B cell (primary cell): Measurements from ENCODE around the gene PSMC5. TPM values are rescaled to one million over a fixed set of nuclear protein-coding genes. Genes with fewer than 3 reads are reported as not detected.

Experiments used
- ATAC-seq: fragments of 200-7000 bp; cut with Tn5 transposase; one replicate; pipeline ENCODE4 v1.10.0; 2021; ENCODE audit warnings: low read depth, mild to moderate bottlenecking, moderate number of reproducible peaks, moderate library complexity
- CTCF ChIA-PET: fragments of 350-600 bp; sonication (Branson Sonifier 250); formaldehyde crosslinking; loops from one replicate; lab custom pipeline; 2021; ENCODE audit warnings: antibody characterized with exemption, inconsistent platforms; lab: Charles Lee
- POLR2A ChIA-PET: fragments of 350-600 bp; sonication (Branson Sonifier 250); formaldehyde crosslinking; loops from one replicate; lab custom pipeline; 2021; ENCODE audit warnings: antibody characterized with exemption; lab: Charles Lee
- DNase-seq: peaks from one replicate; pipeline ENCODE4 v3.0.0; 2013
- H2AFZ ChIP-seq: 2 replicates; pipeline ENCODE4 v1.6.1; 2012; ENCODE audit warnings: mild to moderate bottlenecking, low read depth, low read length; ENCODE audit not compliant: insufficient read depth, poor library complexity, severe bottlenecking
- H3K27ac ChIP-seq, 2 donors: 1 replicate in 1 of 2; 2 replicates in 1 of 2; pipeline ENCODE4 v1.5.1; 2012 to 2013; ENCODE audit warnings: low read length in 2 of 2, mild to moderate bottlenecking in 2 of 2, moderate library complexity in 1 of 2
- H3K27me3 ChIP-seq, 4 experiments: fragments of 200-600 bp in 1 of 4; sonication (generic) in 1 of 4; replicated peaks in 1 of 4; 1 replicate in 2 of 4; 2 replicates in 2 of 4; pipeline versions ENCODE4 v1.6.1 to v1.7.0; 2013 to 2016; ENCODE audit warnings: low read length in 3 of 4, mild to moderate bottlenecking in 2 of 4, mixed read lengths in 1 of 4, moderate library complexity in 1 of 4; ENCODE audit not compliant: insufficient read depth in 4 of 4, control insufficient read depth in 3 of 4; ENCODE audit errors: control extremely low read depth in 1 of 4
- H3K36me3 ChIP-seq, 2 experiments: replicated peaks in 1 of 2; 1 replicate in 1 of 2; 2 replicates in 1 of 2; pipeline versions ENCODE4 v1.6.1 to v1.7.1; 2013; ENCODE audit warnings: low read length in 1 of 2; ENCODE audit not compliant: insufficient read depth in 2 of 2, control insufficient read depth in 1 of 2; ENCODE audit errors: control extremely low read depth in 1 of 2, extremely low read depth in 1 of 2
- H3K4me1 ChIP-seq, 2 donors: fragments of 200-600 bp in 1 of 2; sonication (generic) in 1 of 2; 1 replicate in 1 of 2; 2 replicates in 1 of 2; pipeline versions ENCODE4 v1.5.1 to v1.6.1; 2013 to 2017; ENCODE audit warnings: low read length in 2 of 2; ENCODE audit not compliant: control insufficient read depth in 2 of 2, insufficient read depth in 2 of 2
- H3K4me2 ChIP-seq: replicated peaks from 2 replicates; pipeline ENCODE3; 2012; ENCODE audit warnings: mild to moderate bottlenecking, low read depth, low read length; ENCODE audit not compliant: poor library complexity, severe bottlenecking
- H3K4me3 ChIP-seq, 5 experiments: fragments of 200-600 bp in 1 of 5; sonication (generic) in 1 of 5; 1 replicate in 3 of 5; 2 replicates in 2 of 5; pipeline versions ENCODE4 v1.5.1 to v1.7.0; 2011 to 2016; ENCODE audit warnings: low read length in 4 of 5, mild to moderate bottlenecking in 4 of 5, low read depth in 2 of 5, control low read depth in 1 of 5, moderate library complexity in 1 of 5; ENCODE audit not compliant: insufficient read depth in 1 of 5; ENCODE audit errors: control extremely low read depth in 1 of 5, extremely low read depth in 1 of 5
- H3K79me2 ChIP-seq: fragments of 200-600 bp; sonication (generic); one replicate; pipeline ENCODE4 v1.6.0; 2016; ENCODE audit warnings: low read length; ENCODE audit not compliant: control insufficient read depth, insufficient read depth
- H3K9ac ChIP-seq: fragments of 200-600 bp; sonication (generic); 2 replicates; pipeline ENCODE4 v1.6.1; 2017; ENCODE audit warnings: mild to moderate bottlenecking, low read length, moderate library complexity
- H3K9me3 ChIP-seq, 3 donors: one replicate each; pipeline versions ENCODE4 v1.6.1 to v1.7.1; 2013; ENCODE audit warnings: low read length in 2 of 3; ENCODE audit not compliant: control insufficient read depth in 2 of 3, insufficient read depth in 1 of 3; ENCODE audit errors: control extremely low read depth in 1 of 3
- H4K20me1 ChIP-seq: 2 replicates; pipeline ENCODE4 v1.6.0; 2012; ENCODE audit warnings: mild to moderate bottlenecking, low read length; ENCODE audit not compliant: insufficient read depth, control insufficient read depth, poor library complexity, severe bottlenecking
- H3K27ac Mint-ChIP-seq: one replicate; pipeline ENCODE4 v1.8.0; 2021; ENCODE audit warnings: mixed read lengths
- H3K27me3 Mint-ChIP-seq: one replicate; pipeline ENCODE4 v1.8.0; 2021; ENCODE audit warnings: mixed read lengths
- H3K4me1 Mint-ChIP-seq: one replicate; pipeline ENCODE4 v1.8.0; 2021; ENCODE audit warnings: mixed read lengths
- H3K4me3 Mint-ChIP-seq: one replicate; pipeline ENCODE4 v1.8.0; 2021; ENCODE audit warnings: mixed read lengths
- H3K9me3 Mint-ChIP-seq: one replicate; pipeline ENCODE4 v1.8.0; 2022; ENCODE audit warnings: mixed read lengths; ENCODE audit not compliant: insufficient read depth
- EZH2 ChIP-seq: IDR thresholded peaks from 2 replicates; pipeline ENCODE4 v1.6.1; 2012; ENCODE audit warnings: borderline replicate concordance, low read depth, mild to moderate bottlenecking, moderate library complexity, low read length; ENCODE audit not compliant: insufficient read depth, poor library complexity, severe bottlenecking
- WGBS: methylation state at CpG from one replicate; pipeline ENCODE4 v1.1.5; 2013; ENCODE audit warnings: missing lambda C conversion rate; ENCODE audit not compliant: insufficient coverage; 5-methylcytosine and 5-hydroxymethylcytosine counted together
- intact Hi-C: fragments of 100-400 bp; cut with micrococcal nuclease; formaldehyde crosslinking; loops from one replicate; pipeline ENCODE4 v1.10.0; 2022
- polyA plus RNA-seq: library from polyadenylated mRNA; depleted of rRNA; stranded (reverse); fragments of >200 nt; gene quantifications from 2 replicates; pipeline ENCODE4 v1.2.3, GENCODE V29; 2012
- total RNA-seq, 2 donors: library from RNA; stranded (reverse); fragments of 120-200 nt in 1 of 2; gene quantifications; 1 replicate in 1 of 2; 2 replicates in 1 of 2; pipeline versions ENCODE4 v1.2.3 to v1.2.4, GENCODE V29; 2013 to 2022
- TF ChIP-seq, protein P1 (sequence below): fragments of 200-600 bp; IDR thresholded peaks from one replicate; pipeline ENCODE4 v1.8.0; 2022; ENCODE audit warnings: antibody characterized with exemption, mild to moderate bottlenecking

Gene PSMC5
- total and polyA plus RNA-seq, 2 donors (not counting 1 experiment from before 2014, with no cell fraction given): 87.1 to 104 TPM

DNA sequence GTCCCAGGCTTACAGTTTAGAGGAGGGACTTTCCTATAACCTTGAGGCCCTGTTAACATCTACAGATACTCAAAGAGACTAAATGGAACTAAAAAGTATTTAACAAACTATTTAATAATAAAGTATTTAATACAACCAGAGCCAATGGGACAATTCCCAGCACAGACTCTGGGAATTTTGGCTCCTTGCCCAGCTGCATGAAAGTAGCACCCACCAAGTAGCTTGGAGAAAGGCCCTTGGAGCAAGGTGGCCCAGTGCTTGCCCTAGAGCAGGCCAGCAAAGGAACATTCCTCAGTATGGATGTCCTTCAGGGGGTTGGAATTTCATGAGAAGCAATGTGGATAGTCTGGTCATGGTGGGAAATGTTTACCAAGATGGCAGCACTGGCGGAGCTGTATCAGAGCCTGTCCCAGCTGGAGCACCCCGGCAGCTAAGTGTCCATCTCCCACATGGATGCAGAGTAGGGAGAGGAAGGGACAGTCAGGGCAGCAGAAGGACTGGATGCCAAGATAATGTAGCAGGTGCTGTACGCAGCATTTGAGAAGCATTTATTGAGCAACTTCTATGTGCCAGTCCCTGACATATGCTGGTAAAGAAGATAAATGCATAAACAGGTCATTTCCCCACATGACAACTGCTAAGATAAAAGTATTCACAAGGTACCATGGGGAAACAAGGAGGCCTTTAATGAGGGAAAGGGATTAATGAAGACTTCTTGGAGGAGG, 20.5 kb downstream of the PSMC5 start:
- Mint-ChIP-seq H3K4me1 (peaks cover 26% of the 10 kb centered on the region), H3K27ac (peak overlapping the region; percentile 61), H3K4me3 (peak overlapping the region; percentile 88), H3K9me3 (peaks cover 3% of the 10 kb centered on the region), H3K27me3 (no peaks in the 10 kb centered on the region)
- WGBS: 50% methylated on average over 2 of the region's 3 CpGs
- peaks cover 13 to 26% of the 10 kb centered on the region in 2 donors for H3K4me1 ChIP-seq
- intact Hi-C loops: no loop called here
- H3K36me3 ChIP-seq: no peaks in the 10 kb centered on the region
- no peaks in the 10 kb centered on the region for H4K20me1 ChIP-seq
- no peak overlapping the region for H3K9ac ChIP-seq
- TF ChIP-seq, protein P1, sequence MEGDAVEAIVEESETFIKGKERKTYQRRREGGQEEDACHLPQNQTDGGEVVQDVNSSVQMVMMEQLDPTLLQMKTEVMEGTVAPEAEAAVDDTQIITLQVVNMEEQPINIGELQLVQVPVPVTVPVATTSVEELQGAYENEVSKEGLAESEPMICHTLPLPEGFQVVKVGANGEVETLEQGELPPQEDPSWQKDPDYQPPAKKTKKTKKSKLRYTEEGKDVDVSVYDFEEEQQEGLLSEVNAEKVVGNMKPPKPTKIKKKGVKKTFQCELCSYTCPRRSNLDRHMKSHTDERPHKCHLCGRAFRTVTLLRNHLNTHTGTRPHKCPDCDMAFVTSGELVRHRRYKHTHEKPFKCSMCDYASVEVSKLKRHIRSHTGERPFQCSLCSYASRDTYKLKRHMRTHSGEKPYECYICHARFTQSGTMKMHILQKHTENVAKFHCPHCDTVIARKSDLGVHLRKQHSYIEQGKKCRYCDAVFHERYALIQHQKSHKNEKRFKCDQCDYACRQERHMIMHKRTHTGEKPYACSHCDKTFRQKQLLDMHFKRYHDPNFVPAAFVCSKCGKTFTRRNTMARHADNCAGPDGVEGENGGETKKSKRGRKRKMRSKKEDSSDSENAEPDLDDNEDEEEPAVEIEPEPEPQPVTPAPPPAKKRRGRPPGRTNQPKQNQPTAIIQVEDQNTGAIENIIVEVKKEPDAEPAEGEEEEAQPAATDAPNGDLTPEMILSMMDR: no peak
- no peak for TF ChIP-seq EZH2
- ATAC-seq (no peak), DNase-seq (no peak)
- H3K27me3 ChIP-seq: no peaks in the 10 kb centered on the region
- no peak overlapping the region for H3K4me3 ChIP-seq
- POLR2A ChIA-PET: interaction anchor here (0.6 to 1.9 kb wide), 2 partner anchors 74 to 160 kb away, joined by 3 to 6 read pairs; partner anchors contain the start of genes CCDC47 and DDX42
- peaks cover 0 to 16% (median 0%) of the 10 kb centered on the region in 3 donors for H3K9me3 ChIP-seq
- CTCF ChIA-PET: interaction anchor here (0.7 to 1.7 kb wide), 8 partner anchors 9 to 286 kb away, joined by 3 to 15 read pairs (median 4); partner anchors contain the start of genes FTSJ3, ICAM2 and PSMC5
- H2AFZ ChIP-seq: no peak overlapping the region
- no peak overlapping the region for H3K4me2 ChIP-seq
- no peaks in the 10 kb centered on the region for H3K79me2 ChIP-seq
- no peak overlapping the region for H3K27ac ChIP-seq
